GM18909 (cell line): ENCODE results near the gene LIPC.

Experiments
- ATAC-seq: cut with Tn5 transposase; IDR thresholded peaks from one replicate; pipeline ENCODE4 v1.9.1; 2021; ENCODE audit warnings: mild to moderate bottlenecking; ENCODE audit not compliant: unreplicated experiment, poor library complexity

Gene LIPC

DNA sequence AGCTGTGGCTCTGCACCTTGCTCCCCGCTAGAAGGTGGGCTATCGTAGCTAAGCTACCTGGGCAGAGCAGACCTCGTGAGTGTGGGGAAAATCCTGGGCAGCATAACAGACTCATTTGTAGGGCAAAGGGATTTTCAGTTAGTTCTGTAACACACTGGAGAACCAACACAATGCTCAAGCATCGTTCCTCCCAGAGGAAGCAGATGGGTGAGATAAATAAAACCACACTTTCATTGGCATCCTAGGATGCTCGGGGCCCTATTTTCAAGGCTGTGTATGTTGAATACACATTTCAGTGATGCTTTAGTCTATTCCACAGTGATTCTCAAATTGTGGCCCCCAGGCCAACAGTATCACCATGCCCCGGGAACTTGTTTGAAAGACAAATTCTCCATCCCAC lies 20.0 kb downstream of the LIPC start:
- ATAC-seq: no peak

DNA sequence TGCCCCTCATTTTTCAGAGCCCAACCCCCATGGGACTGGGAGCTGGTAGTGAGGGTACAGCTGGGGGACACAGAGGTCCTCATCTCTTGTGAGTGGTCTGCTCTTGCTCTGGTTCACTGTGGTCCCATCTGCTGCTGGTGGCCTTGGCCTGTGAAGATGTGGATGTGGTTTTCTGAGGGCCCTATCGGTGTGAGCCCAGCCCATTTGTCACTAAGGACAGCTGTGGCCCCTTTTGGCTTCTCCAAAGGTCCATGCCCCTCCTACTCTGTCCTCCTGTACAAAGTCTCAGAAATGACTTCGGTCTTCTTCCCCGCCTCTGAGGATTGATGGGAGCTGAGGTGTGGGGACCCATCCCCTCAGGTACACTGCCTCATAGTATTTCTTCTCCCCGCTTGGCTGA lies 21.0 kb downstream of the LIPC start:
- ATAC-seq: no peak

DNA sequence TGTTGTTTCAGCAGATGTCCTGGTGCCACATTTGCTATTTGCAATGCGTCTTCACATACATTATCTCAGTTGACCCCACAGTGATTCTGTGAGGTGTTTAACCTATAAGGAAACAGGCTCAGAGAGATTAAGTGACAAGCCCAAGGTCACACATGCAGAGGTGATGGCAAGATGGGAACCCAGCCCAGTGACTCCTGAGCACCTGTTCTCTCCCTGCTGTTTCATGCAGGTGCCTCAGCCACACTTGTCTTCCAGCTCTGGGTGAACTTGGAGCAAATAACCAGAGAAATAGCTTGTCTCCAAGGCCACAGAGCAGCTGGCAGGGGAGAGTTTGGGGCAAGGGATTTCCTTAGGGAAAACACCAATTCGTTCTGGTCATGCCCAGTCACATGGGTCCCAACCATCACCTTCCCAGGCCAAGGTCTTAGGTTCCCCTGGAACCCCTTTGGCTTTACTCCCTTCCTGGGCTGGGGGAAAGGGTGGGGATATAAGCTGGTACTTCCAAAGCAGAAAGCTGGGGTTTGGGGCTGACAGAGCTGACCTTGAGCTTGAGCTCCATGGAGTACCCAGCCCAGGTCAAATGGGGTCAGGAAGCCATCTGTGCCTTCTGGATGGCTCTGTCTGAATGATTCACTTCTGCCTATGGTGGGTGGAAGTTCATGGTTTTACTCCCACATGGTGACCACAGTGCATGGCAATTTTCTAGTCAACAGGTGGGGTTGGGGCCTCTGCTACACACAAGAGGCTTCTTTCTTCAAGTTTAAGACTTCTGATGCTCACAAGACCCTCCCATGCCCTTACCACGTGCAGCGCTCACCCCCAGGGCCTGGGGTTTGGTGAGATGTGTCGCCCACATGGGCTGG lies 22.4 kb downstream of the LIPC start:
- ATAC-seq: peak; percentile 58

DNA sequence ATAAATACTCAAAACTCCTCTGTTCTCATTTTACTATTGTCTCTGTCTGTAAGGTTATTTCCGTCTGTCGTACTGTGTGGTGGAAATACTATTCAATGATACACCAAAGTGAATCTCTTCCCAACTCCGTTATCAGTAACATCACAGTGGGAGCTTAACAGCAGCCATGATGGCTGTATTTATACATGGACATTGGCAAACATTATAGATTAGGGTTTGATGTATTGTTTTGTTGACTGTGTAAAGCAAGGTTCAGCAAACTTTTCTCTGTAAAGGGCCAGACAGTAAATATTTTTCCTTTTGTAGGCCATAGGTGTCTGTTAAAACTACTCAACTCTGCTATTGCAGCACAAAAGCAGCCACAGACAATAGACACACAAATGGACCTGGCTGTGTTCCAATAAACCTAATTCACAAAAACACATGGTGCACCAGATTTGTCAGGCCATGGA lies 23.2 kb downstream of the LIPC start:
- ATAC-seq: no peak

DNA sequence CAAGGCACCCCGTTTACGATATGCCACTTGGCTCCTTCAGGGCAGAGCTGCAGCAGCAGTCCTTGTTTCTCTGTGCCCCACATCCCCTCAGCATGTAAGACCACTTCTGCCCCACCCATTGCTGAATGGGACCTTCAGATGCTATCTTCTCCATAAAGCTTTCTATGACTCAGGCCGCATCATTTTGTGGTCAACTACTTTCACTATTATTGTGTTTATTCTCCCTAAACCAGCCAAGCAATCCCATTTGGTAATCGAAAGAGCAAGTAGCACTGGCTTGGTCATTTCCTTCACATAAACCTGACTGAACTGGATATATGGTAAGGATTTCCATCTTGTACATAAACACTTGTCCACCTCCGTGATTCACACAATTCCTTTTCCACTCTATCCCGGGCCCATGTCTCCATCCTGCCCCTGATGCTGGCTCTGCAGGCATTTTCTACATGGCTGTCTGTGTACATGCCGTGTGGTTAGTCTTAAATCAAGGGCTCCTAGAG lies 25.7 kb downstream of the LIPC start:
- peak; percentile 68 for ATAC-seq

DNA sequence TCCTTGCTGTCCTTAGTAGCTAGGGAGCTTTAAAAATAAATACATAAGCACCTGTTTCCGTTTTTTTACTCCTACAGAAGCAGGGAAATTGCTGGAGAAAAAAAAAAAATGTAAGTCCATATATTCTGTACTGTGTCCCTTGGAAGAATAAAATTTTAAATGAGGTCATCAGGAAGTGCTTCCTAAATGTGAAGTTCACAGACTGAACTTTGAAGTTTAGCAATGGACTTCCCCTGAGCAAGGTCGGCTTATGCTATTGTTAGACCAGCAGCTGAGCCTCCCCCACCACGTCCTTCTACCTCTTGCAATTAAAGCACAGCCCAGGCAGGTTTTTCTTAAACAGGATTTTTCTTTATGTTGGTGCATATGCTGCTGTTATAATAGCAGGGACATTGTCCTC lies 26.3 kb downstream of the LIPC start:
- ATAC-seq: no peak

DNA sequence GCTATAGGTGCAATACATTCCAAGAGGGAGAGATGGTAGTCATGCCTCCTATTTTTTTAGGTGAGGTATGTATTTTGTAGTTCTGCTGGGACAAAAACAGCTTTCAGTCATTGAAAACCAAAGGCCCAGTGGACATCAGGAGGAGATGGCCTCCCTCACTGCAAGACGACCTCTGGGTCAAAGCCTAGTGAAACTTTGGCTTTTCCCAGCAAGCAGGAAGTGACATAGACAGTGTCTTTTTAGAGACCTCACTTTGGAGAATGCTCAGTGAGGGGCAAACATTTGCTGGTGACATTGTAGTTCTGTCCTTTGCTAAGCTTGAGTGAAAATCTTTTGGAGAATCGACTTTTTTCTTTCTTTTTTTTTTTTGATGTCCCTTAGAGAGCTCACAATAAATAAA lies 27.3 kb downstream of the LIPC start:
- no peak for ATAC-seq

DNA sequence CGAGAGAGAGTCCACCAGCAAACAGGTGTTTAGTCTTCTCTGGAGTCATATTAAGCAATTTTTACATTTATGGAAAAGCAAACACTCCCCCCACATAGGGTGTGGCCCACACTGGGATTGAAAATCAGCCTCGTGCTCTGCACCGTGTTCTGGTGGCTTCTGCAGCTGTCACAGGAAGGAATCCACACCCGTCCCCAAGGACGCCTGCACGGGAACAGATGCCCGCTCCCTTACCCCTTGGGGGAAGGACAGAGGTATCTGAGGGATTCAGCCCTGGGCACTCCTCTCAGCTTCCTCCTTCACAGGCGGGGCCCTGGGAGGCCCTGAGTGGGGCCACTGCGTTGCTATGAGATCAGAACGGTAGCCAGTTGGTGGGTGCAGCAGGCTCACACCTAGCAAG lies 27.8 kb downstream of the LIPC start:
- ATAC-seq: no peak

DNA sequence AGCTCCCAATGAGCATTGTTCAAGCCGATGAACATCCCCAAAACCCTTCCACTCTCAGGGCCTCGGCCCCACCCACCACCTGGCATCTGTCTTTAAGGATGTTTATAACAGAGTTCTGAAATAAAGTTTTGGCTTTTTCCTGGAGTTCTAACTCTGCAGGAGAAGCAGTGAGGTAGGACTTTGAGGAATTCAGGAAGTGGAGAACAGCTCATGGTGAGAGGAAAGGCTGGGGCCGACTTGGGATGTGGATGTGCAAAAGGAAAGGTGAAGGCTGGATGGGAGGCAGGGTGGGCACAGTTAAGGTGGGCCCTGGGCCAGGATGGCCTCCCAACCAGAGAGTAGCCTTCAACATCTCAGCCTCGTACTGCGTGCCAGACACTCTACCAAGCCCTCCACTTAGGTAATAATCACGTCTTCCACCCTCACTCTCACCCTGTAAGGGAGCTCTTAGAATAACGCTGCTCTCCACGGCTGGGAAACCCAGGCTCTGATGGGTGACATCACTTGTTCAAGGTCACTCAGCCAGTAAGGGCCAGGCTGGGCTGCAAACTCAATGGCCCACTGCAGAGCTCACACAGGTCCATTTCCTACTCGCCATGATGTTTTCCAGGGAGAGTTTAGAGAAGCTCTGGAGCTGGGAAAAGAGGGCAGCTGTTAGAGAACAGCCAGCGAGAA lies 28.5 kb downstream of the LIPC start:
- no peak for ATAC-seq

DNA sequence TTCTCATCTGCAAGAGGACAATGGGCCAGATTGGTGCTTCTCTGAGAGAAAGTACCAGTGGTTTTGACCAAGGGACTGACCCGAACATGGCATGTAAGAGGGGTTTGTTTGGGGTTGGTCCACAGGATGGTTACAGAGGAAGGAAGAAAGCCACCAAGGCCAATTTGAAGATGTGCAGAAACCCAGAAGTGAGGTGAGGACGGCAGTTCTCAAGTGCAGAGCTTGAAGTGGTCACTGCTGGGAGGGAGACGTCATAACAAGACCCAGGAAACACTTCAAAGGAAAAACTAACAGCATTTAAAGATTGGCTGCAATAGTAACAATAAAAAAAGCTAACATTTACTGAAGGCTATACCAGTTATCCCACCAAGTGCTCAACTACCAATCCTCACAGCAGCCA lies 29.1 kb downstream of the LIPC start:
- ATAC-seq: no peak

DNA sequence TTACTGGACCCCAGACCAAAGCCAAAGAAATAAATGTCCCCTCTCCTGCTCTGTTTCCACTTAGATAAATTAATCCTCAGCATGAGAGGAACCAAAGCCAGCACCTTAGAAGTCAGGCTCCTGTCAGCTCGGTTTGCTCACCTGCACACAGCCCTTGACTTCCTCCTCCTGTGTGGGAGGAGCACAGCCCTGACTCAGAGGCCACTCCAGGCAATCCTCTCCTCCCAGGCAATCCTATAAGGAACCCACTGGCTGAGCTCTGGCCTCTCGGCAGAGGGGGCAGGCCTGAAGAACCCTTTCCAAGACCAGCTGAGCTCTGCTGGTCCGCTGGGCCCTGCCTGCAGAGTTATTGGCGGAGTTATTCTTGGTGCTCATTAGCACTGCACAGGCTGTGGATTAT lies 30.8 kb downstream of the LIPC start:
- no peak for ATAC-seq

DNA sequence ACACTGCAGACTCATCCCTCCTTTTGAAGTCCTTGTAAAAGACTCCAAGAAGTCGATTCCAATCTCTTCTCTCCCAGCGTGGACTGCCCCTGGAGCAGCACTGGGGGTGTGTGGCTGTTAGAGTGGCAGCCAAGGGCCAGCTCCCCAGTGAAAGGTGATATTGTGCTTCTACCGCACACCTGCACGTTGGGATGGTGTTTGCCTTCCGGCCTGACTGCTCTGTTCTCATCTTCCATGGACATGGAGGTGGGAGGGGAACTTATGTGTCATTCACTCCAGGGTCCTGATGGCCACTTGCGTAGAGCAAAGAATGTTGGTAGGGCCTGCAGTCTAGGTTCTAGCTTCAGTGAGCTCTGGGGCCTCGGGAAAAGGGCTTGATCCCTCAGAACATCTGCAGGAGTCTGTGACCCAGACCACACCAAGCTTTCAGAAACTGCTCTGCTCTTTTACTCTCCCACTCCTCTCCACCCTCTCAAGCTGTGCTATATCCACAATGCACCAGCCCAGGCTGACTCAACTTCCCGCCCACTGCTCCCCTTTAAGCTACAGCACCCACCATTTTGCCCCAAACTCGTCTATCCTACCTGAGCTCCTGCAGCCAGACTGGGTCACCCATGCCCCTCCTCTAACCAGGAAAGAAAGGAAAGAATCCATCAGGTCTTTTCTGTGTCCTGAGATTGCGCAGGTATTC lies 31.3 kb downstream of the LIPC start:
- ATAC-seq: no peak

DNA sequence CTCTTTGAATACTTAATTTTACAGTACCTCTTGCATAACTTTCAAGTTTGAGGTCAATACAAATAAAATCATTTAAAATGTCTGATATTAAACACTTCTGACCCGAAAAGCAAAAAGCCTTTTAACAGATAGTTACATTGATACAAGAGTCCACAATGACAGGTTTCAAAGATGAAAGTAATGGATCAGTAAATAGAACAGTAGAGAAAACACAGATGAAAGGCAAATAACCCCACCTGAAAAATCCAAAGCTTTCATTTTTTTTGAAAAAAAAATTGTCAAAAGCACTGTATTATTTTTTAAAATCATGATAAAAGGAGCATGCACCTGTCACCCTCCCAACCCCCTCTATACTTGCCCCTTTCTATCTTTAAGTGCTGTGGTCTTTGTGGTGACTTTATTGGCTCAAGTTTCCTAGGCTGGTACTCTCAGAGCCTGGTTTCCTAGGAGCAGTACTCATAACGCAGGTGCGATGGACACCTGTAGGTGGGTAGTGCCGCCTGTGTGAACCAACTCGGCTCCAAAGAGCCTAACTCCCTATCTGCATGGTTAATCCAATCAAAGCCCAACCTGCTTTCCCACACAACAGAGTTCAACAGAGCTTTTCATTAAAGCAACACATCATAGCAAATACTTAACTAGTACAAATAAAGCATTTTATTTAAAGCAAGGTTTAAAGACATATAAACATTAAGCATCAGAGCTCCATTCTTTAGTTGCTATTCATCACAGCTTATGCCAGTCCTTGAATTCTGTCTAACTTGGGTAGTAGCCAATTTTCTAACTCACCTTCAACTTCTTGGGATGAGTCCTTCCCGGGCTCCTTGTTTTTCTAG lies 32.2 kb downstream of the LIPC start:
- ATAC-seq: no peak

DNA sequence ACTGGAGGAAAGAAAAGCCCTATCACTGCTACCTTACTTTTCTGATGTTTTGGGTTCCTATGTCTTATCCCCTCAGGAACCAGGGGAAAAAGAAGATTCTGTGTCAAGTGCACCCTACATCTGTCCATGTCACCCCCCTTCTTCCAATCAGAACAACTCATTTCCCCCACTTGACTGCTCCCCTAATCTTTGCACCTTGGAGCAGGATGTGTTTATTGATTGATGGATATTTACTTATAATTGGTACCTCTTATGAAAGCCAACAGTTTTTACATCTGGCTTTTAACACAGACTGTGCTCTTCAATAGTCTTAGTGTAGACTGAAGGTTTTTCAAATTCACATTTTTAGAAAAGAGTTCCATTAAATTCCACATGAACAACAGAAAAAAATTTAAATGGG lies 33.3 kb downstream of the LIPC start:
- ATAC-seq: no peak

DNA sequence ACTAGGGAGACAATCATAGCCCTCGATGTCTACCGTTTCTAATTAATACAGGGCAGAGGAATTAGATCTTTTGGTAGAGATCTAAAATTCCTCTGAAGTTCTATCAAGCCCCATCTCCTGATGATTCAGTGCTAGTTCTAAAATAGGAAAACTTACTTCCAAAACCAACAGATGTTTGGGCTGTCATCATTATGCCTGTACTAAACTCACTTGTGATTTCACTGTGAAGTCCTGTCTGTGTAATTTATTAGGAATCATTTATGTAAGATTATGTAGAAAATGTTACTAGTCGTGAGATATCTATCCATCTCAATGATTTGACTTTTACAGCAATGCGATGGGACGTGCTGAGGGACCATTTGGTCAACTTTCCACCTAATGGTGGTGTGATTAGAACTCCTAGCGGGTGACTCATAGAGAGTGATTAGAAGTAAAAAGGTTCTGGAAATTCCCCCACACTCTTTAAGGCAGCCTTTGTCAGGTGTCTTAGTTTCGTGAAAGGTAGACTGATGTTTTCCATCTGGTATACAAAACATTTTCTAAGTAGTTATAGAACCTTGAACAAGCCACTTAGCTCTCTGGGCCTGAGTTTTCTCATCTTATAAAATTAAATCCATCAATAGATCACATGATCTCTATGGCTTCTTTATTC lies 34.2 kb downstream of the LIPC start:
- ATAC-seq: no peak

DNA sequence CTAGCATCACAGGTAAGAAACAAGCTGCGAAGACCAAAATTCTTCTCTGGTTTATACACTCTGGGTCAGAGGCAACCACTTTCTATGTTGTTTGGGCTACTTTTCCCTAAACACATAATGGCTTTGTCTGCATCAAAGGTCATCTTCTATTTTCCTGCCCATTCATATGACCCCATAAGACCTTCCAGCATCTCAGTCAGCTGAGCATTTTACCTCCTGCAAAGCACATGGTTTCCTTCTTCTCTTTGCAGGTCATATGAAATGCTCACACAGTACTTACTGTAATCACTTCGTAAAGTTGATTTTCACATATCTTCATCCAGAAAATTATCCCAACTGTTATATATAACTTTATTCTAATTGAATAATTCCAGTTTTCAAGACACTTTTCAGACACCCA lies 34.8 kb downstream of the LIPC start:
- ATAC-seq: no peak

DNA sequence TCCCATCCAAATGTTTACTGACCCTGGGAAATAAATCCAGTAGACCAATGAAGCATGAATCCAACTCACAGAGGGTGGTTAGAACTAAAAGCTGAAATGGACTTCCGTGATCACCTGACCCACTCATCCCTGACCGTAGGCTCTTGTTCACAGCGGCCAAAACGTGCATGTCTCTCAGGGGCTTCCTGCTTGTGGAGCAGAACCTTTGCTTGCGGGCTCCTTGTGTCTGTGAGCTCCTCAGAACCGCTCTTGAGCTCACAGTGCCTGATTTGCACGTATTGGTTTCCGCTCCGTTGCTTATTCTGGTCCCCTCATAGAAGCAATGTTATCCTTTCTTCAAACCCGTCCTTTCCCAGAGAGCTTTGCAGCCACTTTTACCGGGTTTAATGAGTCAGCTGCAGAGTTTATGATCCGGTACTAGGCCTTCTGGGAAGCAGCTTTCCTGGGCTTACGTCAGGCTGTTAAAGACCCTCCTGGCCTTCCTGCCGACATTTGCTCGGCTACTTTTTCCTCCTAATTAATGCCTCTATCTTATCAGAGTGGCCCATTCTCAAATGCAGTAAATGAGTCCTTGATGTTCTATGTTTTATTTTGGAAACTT lies 35.4 kb downstream of the LIPC start:
- ATAC-seq: no peak

DNA sequence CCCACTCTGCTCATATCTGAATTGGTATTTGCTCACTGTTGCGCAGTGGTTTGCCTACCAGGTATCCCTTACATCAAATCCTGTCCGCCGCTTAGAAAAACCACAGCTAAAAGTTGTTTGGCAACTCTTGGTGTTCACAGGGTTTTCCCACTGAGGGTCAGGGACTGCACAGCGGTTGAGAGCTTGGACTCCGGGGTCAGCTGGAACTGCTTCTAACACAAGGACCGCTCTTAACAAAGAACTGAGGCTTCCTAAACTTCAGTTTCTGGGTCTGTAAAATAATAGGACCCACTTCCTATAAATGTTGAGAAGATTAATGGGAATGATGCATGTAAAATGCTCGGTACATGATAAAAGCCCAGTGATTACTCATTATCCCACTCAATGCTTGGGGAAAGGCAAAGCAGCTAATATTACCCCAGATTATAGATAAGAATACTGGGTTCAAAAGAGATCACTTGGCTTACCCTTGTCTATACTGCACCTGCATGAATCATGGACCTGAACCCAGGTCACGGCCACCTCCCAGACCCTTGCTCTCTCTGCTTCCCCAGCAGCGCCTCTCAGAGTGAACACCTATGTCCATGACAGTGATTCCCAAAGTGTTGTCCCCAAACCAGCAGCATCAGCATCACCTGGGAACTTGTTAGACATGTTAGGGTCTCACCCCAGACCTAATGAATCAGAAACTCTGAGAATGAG lies 36.1 kb downstream of the LIPC start:
- ATAC-seq: no peak
